GM21526 (cell line): ENCODE results near the gene ABCB10.
"Not testable (repeated sequence)": the region's sequence is repeated elsewhere in the genome, so short reads cannot be mapped to it uniquely, and the experiment has no call there.

Source experiments
- ATAC-seq: cut with Tn5 transposase; IDR thresholded peaks from one replicate; pipeline ENCODE4 v1.9.1; 2021; ENCODE audit warnings: moderate library complexity; ENCODE audit not compliant: unreplicated experiment, low FRiP score

The ABCB10 gene

DNA sequence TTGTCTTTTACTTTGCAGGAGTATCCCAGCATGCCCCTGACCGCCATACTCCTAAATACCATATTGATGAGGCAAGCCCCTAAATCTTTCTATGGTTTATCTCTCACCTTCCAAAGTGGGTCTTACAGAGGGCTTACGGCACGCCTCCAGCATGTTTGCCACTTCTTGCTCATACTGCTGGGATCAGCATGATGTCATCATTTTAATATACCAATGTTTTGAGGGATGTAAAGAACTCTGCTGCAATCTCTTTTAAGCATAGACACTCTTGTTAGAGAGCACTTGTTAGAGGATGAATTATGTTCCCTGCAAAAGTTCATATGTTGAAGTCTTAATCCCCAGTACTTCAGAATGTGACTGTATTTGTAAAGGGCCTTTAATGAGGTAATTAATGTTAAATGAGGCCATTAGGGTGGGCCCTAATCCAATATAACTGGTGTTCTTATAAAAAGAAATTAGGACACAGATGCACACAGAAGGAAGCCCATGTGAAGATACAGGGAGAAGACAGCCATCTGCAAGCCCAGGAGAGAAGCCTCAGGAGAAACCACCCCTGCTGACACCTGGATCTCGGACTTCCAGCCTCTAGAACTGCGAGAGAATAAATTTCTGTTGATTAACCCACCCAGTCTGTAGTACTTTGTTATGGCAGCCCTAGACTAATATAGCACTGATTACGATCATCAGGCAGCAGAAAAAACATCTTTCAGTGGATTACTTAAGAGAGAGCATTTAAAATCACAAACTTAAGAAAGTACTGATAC, 16.4 kb upstream of the ABCB10 start:
- ATAC-seq: no peak

DNA sequence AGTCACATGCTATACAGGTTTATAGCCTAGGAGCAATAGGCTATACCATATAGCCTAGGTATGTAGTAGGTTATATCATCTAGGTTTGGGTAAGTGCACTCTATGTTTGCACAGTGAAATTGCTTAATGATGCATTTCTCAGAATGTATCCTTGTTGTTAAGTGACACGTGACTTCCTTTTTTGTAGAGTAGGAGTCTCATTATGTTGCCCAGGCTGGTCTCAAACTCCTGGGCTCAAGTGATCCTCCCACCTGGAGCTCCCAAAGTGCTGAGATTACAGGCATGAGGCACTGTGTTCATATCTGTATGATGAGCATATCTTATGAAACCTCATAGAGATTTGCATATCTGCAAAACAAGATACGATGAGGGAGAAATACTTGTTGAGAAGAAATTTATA, 13.8 kb upstream of the ABCB10 start:
- no peak for ATAC-seq

DNA sequence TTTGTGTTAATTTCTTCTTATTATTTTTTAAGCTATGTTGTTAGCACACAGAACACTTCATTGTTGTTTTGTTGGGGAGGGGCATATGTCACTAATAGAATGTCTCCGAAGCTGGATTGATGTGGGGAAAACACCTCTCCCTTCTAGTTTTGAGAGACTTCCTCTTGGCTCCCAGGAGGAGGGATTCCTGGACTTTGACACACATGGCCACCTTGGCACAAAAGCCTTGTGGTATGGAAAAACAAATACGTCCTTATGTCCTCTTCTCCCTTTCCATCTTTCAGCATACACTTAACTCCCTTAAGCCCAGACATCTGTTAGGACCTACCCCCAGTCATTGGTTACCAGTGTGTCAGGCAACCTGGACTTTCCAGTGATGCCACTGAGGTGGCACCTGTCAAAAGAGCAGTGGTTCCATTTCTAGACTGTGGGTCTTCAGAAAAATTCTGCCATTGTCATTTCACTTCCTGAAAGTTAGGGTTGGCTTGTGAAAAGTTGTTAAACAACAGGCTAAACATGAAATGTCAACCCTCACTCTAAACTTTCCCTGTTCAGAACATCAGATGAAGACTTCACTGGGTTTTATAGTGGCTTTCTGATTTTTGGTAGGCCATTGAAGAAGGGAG, 12.5 kb upstream of the ABCB10 start:
- ATAC-seq: no peak

DNA sequence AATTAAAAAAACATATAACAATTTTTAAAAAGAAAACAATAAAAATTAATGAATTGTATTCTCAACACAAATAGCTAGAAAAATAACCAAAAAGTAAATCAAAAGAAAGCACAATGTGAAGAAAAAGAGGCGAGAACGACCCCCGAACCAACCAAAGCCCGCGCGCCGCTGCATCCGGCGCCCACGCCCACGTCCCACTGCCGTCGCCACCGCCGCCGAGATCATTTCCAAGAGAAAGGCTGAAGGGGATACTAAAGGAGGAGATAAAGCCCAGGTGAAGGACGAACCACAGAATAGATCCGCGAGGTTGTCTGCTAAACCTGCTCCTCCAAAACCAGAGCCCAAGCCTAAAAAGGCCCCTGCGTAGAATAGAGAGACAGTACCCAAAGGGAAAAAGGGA, 11.8 kb upstream of the ABCB10 start:
- no peak for ATAC-seq

DNA sequence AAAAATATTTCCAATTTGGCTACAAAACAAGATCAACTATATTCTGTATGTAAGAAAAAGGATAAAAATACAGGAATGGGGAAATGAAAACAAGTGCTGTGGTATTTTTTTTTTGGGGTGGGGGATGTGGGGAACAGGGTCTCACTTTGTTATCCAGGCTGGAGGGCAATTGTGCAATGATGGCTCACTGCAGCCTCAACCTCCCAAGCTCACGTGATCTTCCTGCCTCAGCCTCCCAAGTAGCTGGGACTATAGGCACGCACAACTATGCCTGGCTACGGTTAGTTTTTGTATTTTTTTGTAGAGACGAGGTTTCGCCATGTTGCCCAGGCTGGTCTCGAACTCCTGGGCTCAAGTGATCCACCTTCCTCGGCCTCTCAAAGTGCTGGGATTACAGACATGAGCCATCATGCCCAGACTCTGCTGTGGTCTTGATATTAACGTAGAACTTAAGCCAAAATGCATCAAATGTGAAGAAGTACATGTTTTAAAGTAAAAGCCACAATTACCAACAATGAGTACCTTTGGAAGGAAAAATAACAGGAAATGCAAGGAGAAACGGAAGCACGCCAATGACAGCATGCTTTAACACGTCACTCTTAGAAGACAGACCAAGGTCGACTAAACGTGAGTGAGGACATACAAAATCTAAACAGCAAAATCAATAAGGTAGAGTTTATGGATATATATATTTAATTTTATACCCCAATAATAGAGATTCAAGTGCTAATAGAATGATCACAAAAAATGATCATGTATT, 8.8 kb upstream of the ABCB10 start:
- ATAC-seq: no peak

DNA sequence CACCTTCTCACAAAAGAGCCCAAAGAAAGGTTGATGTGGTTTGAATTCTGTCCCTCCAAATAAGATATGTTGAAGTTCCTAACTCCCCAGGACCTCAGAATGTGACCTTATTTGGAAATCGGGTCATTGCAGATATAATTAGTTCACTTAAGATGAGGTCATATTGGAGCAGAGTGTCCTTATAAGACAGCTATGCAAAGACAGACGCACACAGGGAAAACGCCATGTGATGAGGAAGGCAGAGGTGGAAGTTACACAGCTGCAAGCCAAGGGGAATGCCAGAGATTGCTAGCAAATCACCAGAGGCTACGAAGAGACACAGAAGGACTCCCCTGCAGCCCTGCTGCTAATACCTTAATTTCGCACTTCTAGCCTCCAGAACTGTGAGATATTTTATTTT, 5.2 kb upstream of the ABCB10 start:
- no peak for ATAC-seq

DNA sequence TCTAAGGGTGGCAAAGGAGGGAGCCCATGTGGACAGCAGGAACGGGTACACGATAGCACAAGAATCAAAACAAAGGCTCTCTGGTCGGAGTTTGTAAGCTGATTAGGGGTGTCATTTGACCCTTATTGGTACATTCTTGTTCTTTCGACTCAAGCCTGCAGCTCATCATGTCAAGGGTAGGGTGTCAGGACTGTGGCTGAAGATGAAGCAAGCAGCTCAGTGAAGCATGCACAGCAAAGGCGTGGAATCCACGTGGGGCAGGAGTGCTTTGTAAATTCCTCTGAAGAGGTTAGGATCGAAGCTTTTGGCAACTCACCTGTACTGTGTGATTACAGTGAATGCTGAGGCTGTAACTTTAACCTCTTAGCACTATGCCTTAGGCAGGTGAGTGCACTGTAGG, 4.7 kb upstream of the ABCB10 start:
- no peak for ATAC-seq

DNA sequence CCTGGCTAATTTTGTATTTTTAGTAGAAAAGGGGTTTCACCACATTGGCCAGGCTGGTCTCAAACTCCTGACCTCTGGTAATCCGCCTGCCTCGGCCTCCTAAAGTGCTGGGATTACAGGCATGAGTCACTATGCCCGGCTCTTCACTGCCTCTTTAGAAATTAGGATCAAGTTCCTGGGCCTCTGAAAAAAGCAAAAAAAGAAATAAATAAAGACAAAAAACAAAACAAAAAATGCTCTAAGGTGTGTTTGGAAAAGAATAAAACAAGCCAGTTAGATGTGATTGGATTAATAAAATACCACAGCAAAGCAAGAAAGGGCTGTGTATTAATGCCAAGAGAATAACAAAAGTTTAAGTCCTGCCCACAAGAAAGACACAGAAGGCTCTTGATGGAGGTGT, 4.2 kb upstream of the ABCB10 start:
- no peak for ATAC-seq

DNA sequence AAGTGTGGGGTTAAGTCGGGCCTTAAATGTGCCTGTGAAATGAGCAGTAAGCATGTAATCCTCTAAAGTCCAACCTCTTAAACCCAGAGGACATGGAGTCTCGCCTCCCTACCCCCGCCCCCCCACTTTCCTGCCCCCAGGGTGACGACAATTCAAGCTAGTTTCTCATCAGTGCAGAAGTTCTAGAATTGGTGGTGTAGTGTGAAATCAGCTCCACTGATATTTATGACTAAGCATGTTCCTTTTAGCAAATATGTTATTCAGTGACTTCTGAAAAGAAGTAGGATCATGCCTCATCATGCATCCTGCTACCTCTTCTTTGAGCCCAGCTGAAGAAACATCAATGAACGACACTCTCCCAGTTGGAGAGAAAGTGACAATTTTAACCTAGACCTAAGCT, 2.6 kb upstream of the ABCB10 start:
- no peak for ATAC-seq

DNA sequence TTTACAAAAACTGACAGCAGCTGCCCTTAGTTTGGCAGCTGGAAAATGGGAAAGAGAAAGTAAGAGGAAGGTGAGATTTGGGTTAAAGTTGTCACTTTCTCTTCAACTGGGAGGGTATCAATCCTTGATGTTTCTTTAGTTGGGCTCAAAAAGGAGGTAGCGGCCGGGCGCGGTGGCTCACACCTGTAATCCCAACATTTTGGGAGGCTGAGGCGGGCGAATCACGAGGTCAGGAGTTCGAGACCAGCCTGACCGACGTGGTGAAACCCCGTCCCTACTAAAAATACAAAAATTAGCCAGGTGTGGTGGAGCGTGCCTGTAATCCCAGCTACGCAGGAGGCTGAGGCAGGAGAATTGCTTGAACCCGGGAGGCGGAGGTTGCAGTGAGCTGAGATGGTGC, 1.6 kb upstream of the ABCB10 start:
- ATAC-seq: not testable (repeated sequence)

DNA sequence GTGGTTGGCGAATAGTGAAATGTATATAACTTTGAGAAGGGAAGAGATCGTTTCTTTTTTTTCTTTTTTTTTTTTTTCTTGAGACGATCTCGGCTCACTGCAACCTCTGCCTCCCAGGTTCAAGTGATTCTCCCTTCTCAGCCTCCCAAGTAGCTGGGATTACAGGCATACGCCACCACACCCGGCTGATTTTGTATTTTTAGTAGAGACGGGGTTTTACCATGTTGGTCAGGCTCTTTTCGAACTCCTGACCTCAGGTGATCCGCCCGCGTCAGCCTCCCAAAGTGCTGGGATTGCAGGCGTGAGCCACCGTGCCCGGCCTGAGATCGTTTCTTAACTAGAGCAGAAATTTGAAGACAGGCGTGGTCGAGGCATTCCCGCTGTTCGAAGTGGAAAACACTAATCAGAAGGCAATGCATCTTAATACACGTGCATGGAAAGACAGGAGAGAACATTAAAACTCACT, 862 bp upstream of the ABCB10 start:
- not testable (repeated sequence) for ATAC-seq

DNA sequence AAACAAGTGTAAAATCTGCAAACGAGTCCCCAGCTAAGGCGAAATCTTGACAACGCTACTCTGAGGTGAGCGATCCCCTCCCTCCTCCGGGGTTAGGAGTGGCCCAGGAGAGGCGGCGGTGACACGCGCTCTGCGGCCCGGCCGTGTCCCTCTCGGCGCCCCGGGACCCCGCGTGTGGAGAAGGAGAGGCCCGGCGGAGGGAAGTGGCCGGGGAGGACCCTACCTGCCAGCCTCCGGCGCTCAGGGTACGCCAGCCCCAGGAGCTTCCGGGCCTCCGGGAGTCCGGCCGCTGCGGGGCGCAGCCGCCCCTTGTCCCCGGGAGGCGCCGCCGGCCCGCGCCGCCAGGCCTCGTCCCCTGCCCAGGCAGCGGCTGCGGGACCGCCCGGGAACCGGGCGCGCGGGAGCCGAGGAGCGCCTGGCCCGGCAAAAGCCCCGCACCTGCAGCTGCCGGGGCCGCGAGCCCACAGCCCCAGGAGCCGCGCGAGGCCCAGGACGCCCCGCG, 543 bp downstream of the ABCB10 start:
- ATAC-seq: peak; percentile 39

DNA sequence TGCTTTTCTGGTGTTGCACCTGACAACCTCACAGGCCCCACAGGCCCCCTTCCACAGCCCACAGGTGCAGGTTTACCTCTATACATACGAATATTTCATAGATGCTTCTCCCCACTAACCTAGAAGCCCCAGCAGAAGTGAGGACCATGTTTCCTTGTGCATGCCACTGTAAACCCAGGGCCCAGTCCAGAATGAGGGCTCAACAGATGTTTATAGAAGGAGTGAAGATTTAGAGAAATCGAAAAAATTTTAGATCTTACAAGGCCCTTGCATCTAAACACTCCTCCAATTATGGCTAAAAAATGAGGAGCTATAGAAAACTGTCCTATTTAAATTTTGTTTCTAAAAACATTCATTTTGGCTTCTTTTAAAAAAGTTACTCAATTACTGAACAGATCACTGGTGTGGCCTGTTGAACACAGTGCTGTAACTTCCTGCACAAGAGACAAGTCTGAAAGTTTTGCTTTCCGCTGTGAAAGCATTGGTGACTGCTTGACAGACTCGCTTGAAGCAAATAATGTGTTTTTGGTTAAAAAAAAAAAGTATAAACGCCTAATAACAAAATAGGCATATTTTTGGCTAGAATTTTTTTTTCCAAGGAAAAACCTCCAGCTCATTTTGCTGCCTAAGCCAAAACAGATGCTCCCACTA, 1.2 kb downstream of the ABCB10 start:
- no peak for ATAC-seq

DNA sequence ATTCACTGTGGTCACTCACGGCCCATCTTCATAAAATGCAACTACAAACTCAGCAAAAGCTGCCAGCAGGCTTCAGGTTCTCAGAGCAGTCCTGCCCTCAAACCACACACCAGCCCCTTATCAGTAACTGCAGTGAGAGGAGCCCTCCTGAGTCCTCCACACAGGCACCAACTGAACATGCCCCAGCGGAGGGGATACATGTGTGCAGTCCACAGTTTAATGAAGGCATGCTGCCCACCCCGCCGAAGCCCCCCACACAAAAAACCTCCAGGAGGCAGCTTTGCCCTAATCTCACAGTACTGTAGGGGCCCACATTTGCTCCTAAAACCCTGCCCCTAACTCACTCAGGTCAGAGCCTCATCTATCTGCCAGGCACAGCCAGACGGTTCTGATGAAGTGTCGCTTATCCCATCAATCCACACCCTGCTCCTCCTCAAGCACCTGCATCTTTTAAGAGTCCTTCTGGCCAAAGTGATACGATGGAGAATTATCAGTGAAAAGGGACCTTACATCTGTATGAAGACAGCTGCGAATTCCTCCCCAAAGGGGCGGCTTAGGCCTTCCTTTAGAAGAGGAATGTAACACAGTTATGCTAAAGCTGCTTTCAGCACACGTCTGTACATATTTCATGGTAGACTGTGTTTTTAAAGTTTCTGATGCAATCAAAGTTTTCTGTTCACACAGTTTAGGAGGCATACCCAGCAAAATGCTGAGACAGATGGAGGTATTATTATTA, 3.5 kb downstream of the ABCB10 start:
- ATAC-seq: no peak

DNA sequence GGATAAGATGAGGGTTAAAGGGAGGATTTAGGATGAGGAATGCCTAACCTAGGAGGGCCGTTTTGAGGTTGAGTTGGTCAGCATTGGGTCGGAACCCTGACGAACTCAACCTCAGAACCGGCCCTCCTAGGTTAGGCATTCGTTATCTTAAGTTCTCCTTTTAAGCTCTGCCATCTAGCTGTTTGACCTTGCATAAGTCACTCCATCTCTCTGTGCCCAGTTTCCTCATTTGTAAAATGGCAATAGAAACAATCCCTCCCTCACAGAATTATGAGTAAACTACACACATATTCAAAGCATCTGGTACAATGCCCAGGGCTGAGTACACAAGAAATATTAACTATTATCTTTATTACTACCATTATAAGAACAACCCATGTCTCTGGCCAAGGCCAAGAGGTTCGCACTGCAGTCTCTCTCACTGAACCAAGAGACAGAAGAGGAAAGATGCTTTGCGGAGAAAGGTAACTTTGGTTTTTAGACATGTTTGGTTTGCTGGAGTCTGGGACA, 4.8 kb downstream of the ABCB10 start:
- no peak for ATAC-seq

DNA sequence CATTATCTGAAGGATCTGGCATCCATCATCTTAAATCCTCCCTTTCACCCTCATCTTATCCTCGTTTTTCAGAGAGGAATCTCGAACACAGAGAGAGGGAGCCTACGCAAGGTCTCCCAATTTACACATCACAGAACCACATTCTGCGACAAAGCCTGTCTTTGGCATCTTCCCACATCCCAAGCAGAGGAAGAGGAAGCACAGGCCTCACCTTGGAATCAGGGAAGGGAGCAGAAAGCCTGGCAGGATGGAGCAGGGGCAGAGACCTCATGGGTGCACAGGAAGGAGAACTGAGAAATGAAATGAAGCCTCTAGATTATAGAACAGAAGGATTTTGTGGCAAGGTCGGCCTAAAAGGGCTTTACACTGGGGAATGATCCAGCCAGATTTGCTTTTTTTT, 5.8 kb downstream of the ABCB10 start:
- ATAC-seq: no peak

DNA sequence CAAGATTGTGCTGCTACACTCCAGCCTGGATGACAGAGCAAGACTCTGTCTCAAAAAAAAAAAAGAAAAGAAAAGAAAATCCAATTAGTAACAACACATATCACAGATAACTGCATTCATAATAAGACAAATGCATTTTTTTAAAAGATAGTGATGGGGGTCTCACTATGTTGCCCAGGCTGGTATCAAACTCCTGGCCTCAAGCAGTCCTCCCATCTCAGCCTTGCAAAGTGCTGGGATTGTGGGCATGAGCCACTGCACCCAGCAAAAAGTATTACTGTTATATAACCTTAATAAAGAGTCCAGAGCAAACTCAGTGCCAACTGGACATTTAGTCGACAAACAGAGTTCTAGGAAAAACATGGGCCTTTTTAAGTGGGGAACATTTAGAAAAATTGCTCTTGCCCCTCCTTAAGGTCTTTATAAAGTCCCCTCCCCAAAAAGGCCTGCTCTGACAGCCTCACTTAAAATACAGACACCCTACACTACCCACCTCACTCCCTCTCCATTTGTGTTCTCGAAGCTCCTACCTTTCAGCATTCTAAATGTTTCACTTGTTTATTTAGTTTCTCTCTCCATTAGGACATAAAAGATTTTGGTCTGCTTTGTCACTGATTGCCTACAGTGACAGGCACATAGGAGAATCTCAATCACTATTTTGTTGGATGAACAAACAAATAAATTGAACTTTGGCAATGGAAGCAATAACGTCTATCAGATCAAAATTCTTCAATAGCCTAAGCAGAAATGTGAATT, 7.5 kb downstream of the ABCB10 start:
- no peak for ATAC-seq

DNA sequence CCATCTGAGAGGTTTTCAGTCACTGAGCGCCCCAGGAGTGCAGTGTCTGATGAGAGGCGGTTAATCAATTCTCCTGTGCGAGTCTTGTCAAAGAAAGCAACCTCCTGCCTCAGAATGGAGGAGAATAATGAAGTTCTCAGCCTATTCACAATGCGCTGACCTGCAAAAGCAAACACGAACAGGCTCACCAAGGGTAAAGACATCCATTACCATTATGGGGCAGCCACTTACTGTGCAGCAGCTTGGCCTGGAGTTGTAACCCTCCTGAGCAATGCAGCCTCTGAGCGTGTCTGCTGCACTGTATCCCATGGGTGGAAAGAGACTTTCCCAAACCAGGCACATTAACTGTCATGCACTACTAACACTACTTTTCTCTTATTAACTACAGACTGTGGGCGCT, 11.0 kb downstream of the ABCB10 start:
- no peak for ATAC-seq

DNA sequence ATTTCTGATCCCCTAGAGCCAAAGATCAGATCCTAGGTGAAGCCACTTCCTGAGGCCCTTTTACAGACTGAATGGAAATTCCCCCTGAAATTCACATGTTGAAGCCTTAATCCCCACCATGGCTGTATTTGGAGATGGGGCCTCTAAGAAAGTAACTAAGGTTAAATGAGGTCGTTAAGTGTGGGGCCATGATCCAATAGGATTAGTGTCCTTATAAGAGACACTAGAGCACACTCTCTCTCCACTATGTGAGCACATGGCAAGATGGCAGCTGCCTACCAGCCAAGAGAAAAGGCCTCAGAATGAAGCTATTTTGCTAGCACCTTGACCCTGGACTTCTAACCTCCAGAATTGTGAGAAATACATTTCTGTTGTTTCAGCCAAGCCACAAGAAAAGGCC, 13.9 kb downstream of the ABCB10 start:
- ATAC-seq: no peak
